GM12878 (cell line): ENCODE data around the gene ERN1. TPM values are rescaled to one million over a fixed set of nuclear protein-coding genes. Genes with fewer than 3 reads are reported as not detected.

Experiments used
- ATAC-seq: fragments of 200-7000 bp; cut with Tn5 transposase; 3 replicates; pipeline ENCODE4 v1.9.1; 2020; ENCODE audit warnings: mild to moderate bottlenecking, moderate library complexity
- BruUV-seq: library from RNA; stranded (reverse); fragments of 400-500 nt; replicated peaks from 2 replicates; lab custom pipeline; 2021; lab: Mats Ljungman, UMichigan
- CTCF ChIA-PET: fragments of 300-600 bp; sonication (Branson Sonifier 250); formaldehyde crosslinking; extraction: SDS; loops from one replicate; lab custom pipeline; 2021; ENCODE audit warnings: inconsistent platforms; lab: Yijun Ruan, JAX
- POLR2A ChIA-PET: fragments of 350-600 bp; formaldehyde crosslinking; extraction: SDS; loops from one replicate; lab custom pipeline; 2021; ENCODE audit warnings: inconsistent platforms; lab: Charles Lee
- RAD21 ChIA-PET: fragments of 300-600 bp; sonication (Branson Sonifier 250); formaldehyde crosslinking; loops from one replicate; lab custom pipeline; 2023; ENCODE audit warnings: antibody characterized with exemption; ENCODE audit not compliant: unreplicated experiment; lab: Charles Lee
- SMC1A ChIA-PET: fragments of 300-600 bp; sonication (Branson Sonifier 250); formaldehyde crosslinking; loops from one replicate; lab custom pipeline; 2023; ENCODE audit not compliant: unreplicated experiment, uncharacterized antibody; lab: Charles Lee
- DNase-seq: peaks from one replicate; pipeline ENCODE4 v3.0.0-alpha.2; 2011; ENCODE audit warnings: low read depth, low spot score
- FAIRE-seq: peaks from 3 replicates; lab custom pipeline; 2011; peaks lifted over from hg19 to GRCh38; lab: Jason Lieb, UNC
- H2AFZ ChIP-seq: 2 replicates; pipeline ENCODE4 v1.6.0; 2011; ENCODE audit warnings: low read depth, low read length, control low read depth; ENCODE audit not compliant: control insufficient read depth
- H3K27ac ChIP-seq: 2 replicates; pipeline ENCODE4 v1.5.1; 2011; ENCODE audit warnings: control low read depth; ENCODE audit not compliant: control insufficient read depth, insufficient read depth
- H3K27me3 ChIP-seq, 2 experiments: replicated peaks in 1 of 2; 2 replicates each; pipeline versions ENCODE4 v1.6.0 to v1.6.1; 2011; ENCODE audit warnings: low read length in 1 of 2; ENCODE audit not compliant: control insufficient read depth in 2 of 2, insufficient read depth in 2 of 2
- H3K36me3 ChIP-seq, 2 experiments: 2 replicates each; pipeline ENCODE4 v1.5.1; 2011; ENCODE audit warnings: low read length in 1 of 2; ENCODE audit not compliant: control insufficient read depth in 2 of 2, insufficient read depth in 2 of 2
- H3K4me1 ChIP-seq: 2 replicates; pipeline ENCODE4 v1.6.1; 2011; ENCODE audit warnings: mild to moderate bottlenecking, low read length, moderate library complexity, mixed read lengths; ENCODE audit not compliant: control insufficient read depth, insufficient read depth
- H3K4me2 ChIP-seq: 2 replicates; pipeline ENCODE4 v1.6.0; 2011; ENCODE audit warnings: control low read depth; ENCODE audit not compliant: control insufficient read depth, insufficient read depth
- H3K4me3 ChIP-seq: fragments of 200-600 bp; sonication (generic); 2 replicates; pipeline ENCODE4 v1.5.1; 2016
- H3K79me2 ChIP-seq: 2 replicates; pipeline ENCODE4 v1.6.0; 2011; ENCODE audit warnings: low read length; ENCODE audit not compliant: control insufficient read depth, insufficient read depth
- H3K9ac ChIP-seq: 2 replicates; pipeline ENCODE4 v1.8.0; 2011; ENCODE audit warnings: low read length, control low read depth, mixed read lengths; ENCODE audit not compliant: control insufficient read depth, insufficient read depth
- H3K9me3 ChIP-seq: replicated peaks from 3 replicates; pipeline ENCODE4 v1.5.1; 2011; ENCODE audit warnings: mild to moderate bottlenecking, low read length; ENCODE audit not compliant: control insufficient read depth, insufficient read depth
- H4K20me1 ChIP-seq: 2 replicates; pipeline ENCODE4 v1.6.0; 2011; ENCODE audit not compliant: control insufficient read depth, insufficient read depth
- HCFC1 ChIP-seq: fragments of 150-350 bp; IDR thresholded peaks from 2 replicates; pipeline ENCODE4 v1.6.1; 2014; ENCODE audit warnings: low read length
- JUND ChIP-seq: IDR thresholded peaks from 2 replicates; pipeline ENCODE4 v1.6.1; 2012; ENCODE audit warnings: low read depth, mild to moderate bottlenecking, low read length, improper control_type of control experiment, moderate library complexity
- MEF2A ChIP-seq: IDR thresholded peaks from 2 replicates; pipeline ENCODE4 v1.6.1; 2011; ENCODE audit warnings: low read depth, mild to moderate bottlenecking, low read length, moderate library complexity; ENCODE audit not compliant: insufficient read depth
- NFYA ChIP-seq: IDR thresholded peaks from 2 replicates; pipeline ENCODE4 v1.6.1; 2011; ENCODE audit warnings: low read depth, mild to moderate bottlenecking, low read length, improper control_type of control experiment, borderline replicate concordance
- SMC3 ChIP-seq: IDR thresholded peaks from 2 replicates; pipeline ENCODE4 v1.6.1; 2011; ENCODE audit warnings: low read length, improper control_type of control experiment, borderline replicate concordance
- SUZ12 ChIP-seq: fragments of 200-600 bp; sonication (generic); IDR thresholded peaks from one replicate; pipeline ENCODE4 v1.6.1; 2018; ENCODE audit warnings: antibody characterized with exemption, mild to moderate bottlenecking; ENCODE audit not compliant: unreplicated experiment
- WGBS: methylation state at CpG from one replicate; pipeline ENCODE4 v1.1.6; 2016; ENCODE audit warnings: low lambda C conversion rate; ENCODE audit not compliant: insufficient replicate concordance, insufficient coverage; ENCODE audit errors: missing lambda C conversion rate; 5-methylcytosine and 5-hydroxymethylcytosine counted together
- in situ Hi-C: fragments of 300-500 bp; cut with MboI; formaldehyde crosslinking; loops from 9 replicates; pipeline ENCODE4 v1.14.3; 2018; ENCODE audit warnings: mixed read lengths
- intact Hi-C: fragments of 100-400 bp; cut with micrococcal nuclease; formaldehyde crosslinking; loops from one replicate; pipeline ENCODE4 v1.14.2; 2022; ENCODE audit not compliant: unreplicated experiment
- polyA plus RNA-seq, 11 experiments: library from polyadenylated mRNA; depleted of rRNA in 4 of 11; unstranded in 6 of 11; stranded (reverse) in 5 of 11; fragments of >200 nt; fragmentation: Nextera tagmentation in 4 of 11; fragmentation: Illumina TruSeq in 1 of 11; extraction: Ambion mirVana in 4 of 11; extraction: Trizol in 1 of 11; gene quantifications; 1 replicate in 1 of 11; 2 replicates in 10 of 11; pipeline versions ENCODE4 v1.2.1 to v1.2.3, GENCODE V29; 2011 to 2016; ENCODE audit warnings: inconsistent platforms in 2 of 11, missing spikeins in 2 of 11, low read depth in 1 of 11
- total RNA-seq, 4 experiments: library from RNA; depleted of rRNA in 3 of 4; stranded (reverse); fragments of >200 nt in 3 of 4; fragmentation: Illumina TruSeq in 1 of 4; extraction: Trizol in 1 of 4; gene quantifications; 2 replicates each; pipeline versions ENCODE4 v1.2.1 to v1.2.3, GENCODE V29; 2013 to 2021
- TF ChIP-seq, protein P1 (sequence below): IDR thresholded peaks from 2 replicates; pipeline ENCODE4 v1.6.1; 2012; ENCODE audit warnings: low read length, inconsistent platforms
- TF ChIP-seq, protein P2 (sequence below): fragments of 450-650 bp; IDR thresholded peaks from 2 replicates; pipeline ENCODE4 v1.6.1; 2017; ENCODE audit warnings: borderline replicate concordance

Gene ERN1
- total and polyA plus RNA-seq, 10 of the 15 experiments (the other 5 are each of a cell fraction or from before 2014, with no cell fraction given), result 2.6 to 19.2 (median 7.6) TPM

DNA sequence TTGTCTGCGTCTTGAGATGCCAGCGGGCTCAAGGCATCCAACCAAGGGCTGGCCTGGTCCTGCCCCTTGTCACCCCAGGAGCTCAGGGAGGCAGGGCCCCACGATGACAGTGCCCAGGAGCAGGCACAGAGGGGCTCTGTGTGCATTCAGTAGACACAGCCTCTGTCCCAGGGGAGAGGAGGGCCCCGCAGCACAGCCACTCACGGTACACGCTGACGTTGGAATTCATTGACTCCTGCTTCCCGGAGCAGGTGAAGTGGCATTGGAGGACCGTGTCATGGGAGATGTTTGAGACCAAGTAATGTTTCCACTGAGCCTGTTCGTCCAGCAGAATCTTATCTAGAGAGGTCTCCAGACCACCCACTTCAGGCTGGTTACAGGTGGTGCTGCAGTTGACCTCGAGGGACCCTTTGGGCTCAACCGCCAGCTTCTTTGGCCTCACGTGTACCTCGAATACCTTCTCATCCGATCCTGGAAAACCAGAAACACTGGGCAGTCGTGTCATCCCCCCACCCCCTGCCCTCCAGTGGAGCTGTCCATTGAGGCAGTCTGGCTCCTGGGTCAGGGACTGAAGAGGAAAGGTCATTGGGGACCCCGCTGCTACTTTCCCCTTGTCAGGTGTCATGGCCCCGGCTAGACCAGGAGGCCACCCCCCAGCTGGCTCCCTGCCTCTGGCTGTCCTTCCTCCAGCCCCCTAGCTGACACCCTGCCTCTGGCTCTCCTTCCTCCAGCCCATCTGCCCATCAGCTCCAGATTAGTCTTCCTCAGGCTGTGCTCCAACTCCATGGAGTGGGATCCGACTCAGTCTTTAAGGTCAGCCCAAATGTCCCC is 124.8 kb downstream of the ERN1 start (continued):
- TF ChIP-seq, protein P1, sequence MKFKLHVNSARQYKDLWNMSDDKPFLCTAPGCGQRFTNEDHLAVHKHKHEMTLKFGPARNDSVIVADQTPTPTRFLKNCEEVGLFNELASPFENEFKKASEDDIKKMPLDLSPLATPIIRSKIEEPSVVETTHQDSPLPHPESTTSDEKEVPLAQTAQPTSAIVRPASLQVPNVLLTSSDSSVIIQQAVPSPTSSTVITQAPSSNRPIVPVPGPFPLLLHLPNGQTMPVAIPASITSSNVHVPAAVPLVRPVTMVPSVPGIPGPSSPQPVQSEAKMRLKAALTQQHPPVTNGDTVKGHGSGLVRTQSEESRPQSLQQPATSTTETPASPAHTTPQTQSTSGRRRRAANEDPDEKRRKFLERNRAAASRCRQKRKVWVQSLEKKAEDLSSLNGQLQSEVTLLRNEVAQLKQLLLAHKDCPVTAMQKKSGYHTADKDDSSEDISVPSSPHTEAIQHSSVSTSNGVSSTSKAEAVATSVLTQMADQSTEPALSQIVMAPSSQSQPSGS, result no peak
- TF ChIP-seq MEF2A, result no peak
- TF ChIP-seq, all 136 proteins: peak for 0

DNA sequence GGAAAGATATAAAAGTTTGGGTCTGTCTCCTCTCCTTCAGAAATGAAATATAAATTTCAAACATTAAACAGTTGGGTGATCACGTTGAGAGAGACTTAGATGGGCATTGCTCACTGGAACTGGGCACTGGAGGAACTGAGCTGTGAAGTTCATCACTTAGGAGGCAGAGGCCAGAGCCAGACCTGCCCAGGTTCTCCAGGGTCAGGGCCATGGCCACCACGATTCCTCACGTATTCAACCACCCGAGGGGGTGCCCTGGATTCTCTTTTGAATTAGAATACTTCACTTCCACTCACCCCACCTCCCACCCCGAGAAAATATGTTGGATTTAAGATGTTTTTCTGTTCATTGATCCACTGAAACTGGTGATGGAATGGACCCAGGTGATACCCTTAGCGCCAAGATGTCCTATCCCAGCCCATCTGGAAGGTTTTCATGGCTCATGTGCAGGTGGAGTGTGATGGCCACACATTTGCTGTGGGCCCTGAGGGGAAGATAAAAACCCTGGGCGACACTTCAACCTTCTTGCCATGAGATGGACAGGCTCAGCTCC is 125.7 kb downstream of the ERN1 start:
- Histone ChIP-seq H3K9ac (no peak overlapping the region), H3K27me3 (no peaks in the 10 kb centered on the region), H3K79me2 (no peaks in the 10 kb centered on the region), H3K4me1 (no peaks in the 10 kb centered on the region), H3K9me3 (no peaks in the 10 kb centered on the region), H3K4me3 (no peak overlapping the region), H3K36me3 (peaks cover 8 to 22% of the 10 kb centered on the region in 2 experiments; a peak in 3 of 4 replicates), H4K20me1 (no peaks in the 10 kb centered on the region), H3K27ac (no peak overlapping the region)
- RAD21 ChIA-PET, result interaction anchor here (0.5 kb wide), 1 partner anchor 14 kb away, joined by 3 read pairs; no protein-coding TSS in a partner anchor
- intact Hi-C loops (no loop called here), in situ Hi-C loops (no loop called here)
- BruUV-seq, result no TSS peak
- SMC1A ChIA-PET, result no interaction called here
- POLR2A ChIA-PET, result no interaction called here
- FAIRE-seq (no peak), DNase-seq (no peak)
- CTCF ChIA-PET, result interaction anchor here (1.2 kb wide), 1 partner anchor 12 kb away, joined by 5 read pairs; no protein-coding TSS in a partner anchor
- WGBS, result 81% methylated on average over 7 of the region's 7 CpGs
- TF ChIP-seq NFYA (no peak), SUZ12 (no peak), SMC3 (no peak), JUND (no peak), HCFC1 (no peak)
- TF ChIP-seq, protein P2, sequence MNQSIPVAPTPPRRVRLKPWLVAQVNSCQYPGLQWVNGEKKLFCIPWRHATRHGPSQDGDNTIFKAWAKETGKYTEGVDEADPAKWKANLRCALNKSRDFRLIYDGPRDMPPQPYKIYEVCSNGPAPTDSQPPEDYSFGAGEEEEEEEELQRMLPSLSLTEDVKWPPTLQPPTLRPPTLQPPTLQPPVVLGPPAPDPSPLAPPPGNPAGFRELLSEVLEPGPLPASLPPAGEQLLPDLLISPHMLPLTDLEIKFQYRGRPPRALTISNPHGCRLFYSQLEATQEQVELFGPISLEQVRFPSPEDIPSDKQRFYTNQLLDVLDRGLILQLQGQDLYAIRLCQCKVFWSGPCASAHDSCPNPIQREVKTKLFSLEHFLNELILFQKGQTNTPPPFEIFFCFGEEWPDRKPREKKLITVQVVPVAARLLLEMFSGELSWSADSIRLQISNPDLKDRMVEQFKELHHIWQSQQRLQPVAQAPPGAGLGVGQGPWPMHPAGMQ, result no peak
- TF ChIP-seq, all 136 proteins: peak for 0
- no peak overlapping the region for H3K4me2 ChIP-seq
- no peak overlapping the region for H2AFZ ChIP-seq
- no peak for ATAC-seq
